Measurements from ENCODE around the gene PIK3CA. TPM values are rescaled to one million over a fixed set of nuclear protein-coding genes. Genes with fewer than 3 reads are reported as not detected.

PIK3CA gene
- total RNA-seq, 1 experiment from 2014 or later: 12.0 TPM

DNA sequence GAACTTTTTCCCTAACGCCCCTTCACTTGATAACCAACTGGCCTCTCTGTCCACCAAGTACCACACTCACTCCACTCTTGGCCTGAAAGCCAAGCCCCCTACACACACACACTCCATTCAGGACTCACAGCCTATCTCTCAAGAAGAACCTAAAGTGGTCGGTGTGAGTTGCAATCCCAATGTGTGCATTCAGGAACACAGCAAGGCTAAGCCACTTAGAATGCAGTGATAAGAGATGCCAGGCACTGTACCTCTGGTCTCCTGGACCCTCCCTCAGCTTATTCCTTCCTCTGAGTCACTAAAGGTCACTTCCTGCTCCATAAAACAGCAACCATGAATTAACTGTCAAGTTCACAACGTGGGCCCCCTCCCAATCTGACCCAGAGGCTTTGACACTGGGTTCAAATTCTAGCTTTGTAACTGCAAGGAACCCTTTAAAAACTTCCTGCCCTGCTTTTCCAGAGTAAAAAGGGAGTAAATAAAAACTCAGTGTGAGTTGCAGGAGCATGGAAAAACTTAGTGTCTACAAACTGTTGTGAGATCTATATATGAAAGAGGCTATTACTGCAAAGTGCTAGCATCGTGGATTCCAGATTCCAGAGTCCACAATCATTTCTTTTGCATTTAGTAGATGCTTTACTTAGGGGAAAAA, 120.4 kb downstream of the PIK3CA start:
- H3K56ac ChIP-seq (ENCODE audit: insufficient read length, low read depth, low read length): no peak overlapping the region
- H3K4me2 ChIP-seq (ENCODE audit: insufficient read depth, insufficient read length, low read length): no peak overlapping the region
- H4K8ac ChIP-seq (replicated peaks; ENCODE audit: insufficient read length, low read depth, low read length): no peak overlapping the region
- H3T11ph ChIP-seq (ENCODE audit: low read length): no peak overlapping the region
- no peaks in the 10 kb centered on the region for H3K79me2 ChIP-seq (ENCODE audit: insufficient read depth, low read length)
- no peak overlapping the region for H3K9ac ChIP-seq (ENCODE audit: extremely low read depth, insufficient read length, low read length)
- Mint-ChIP-seq H3K4me1 (0 out of 4 replicates have a peak, but pooled peaks cover 0 to 2% of the 10 kb centered on the region in 2 experiments), H3K36me3 (ENCODE audit: insufficient read depth in 1 of 3, low read depth in 3 of 3) (no peaks in the 10 kb centered on the region), H3K27ac (no peak overlapping the region; a peak in 1 of 7 replicates), H3K9me3 (no peaks in the 10 kb centered on the region), H3K27me3 (ENCODE audit: low read depth) (peaks cover 7% of the 10 kb centered on the region), H3K4me3 (no peak overlapping the region)
- no peak overlapping the region for H3K18ac ChIP-seq (ENCODE audit: insufficient read length, low read depth, low read length)
- TF ChIP-seq, protein P1, sequence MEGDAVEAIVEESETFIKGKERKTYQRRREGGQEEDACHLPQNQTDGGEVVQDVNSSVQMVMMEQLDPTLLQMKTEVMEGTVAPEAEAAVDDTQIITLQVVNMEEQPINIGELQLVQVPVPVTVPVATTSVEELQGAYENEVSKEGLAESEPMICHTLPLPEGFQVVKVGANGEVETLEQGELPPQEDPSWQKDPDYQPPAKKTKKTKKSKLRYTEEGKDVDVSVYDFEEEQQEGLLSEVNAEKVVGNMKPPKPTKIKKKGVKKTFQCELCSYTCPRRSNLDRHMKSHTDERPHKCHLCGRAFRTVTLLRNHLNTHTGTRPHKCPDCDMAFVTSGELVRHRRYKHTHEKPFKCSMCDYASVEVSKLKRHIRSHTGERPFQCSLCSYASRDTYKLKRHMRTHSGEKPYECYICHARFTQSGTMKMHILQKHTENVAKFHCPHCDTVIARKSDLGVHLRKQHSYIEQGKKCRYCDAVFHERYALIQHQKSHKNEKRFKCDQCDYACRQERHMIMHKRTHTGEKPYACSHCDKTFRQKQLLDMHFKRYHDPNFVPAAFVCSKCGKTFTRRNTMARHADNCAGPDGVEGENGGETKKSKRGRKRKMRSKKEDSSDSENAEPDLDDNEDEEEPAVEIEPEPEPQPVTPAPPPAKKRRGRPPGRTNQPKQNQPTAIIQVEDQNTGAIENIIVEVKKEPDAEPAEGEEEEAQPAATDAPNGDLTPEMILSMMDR (conservative IDR thresholded peaks at IDR 0.05): no peak
- H3K4ac ChIP-seq (ENCODE audit: low read depth, low read length): no peak overlapping the region
- H2BK20ac ChIP-seq (ENCODE audit: low read depth, low read length, poor library complexity, severe bottlenecking): no peak overlapping the region
- no peak overlapping the region for H4K91ac ChIP-seq (ENCODE audit: insufficient read length, low read depth, low read length)
- no peak overlapping the region for H2BK12ac ChIP-seq (ENCODE audit: insufficient read length, low read depth, low read length)
- H3K79me1 ChIP-seq (ENCODE audit: insufficient read depth, low read depth, low read length, poor library complexity, severe bottlenecking): no peaks in the 10 kb centered on the region
- no peaks in the 10 kb centered on the region for H3K9me3 ChIP-seq (ENCODE audit: control insufficient read depth, low read depth, low read length)
- no CpG with 5 or more reads among the region's 4 CpGs for WGBS (ENCODE audit: extremely low coverage, insufficient read length, low lambda C conversion rate)
- H2AK5ac ChIP-seq (ENCODE audit: insufficient read length, low read length): no peak overlapping the region
- no peak overlapping the region for H4K5ac ChIP-seq (ENCODE audit: insufficient read length, low read depth, low read length)
- no peak overlapping the region for H3K14ac ChIP-seq (ENCODE audit: insufficient read depth, low read length)
- H2AFZ ChIP-seq (ENCODE audit: low read length): no peak overlapping the region
- no peaks in the 10 kb centered on the region for H4K20me1 ChIP-seq (ENCODE audit: control insufficient read depth, insufficient read depth, insufficient read length)
- no peak overlapping the region for H3K27ac ChIP-seq (ENCODE audit: insufficient read length, low read depth, low read length)
- H3K23ac ChIP-seq (ENCODE audit: insufficient read length, low read depth, low read length): no peak overlapping the region
- H2BK5ac ChIP-seq (ENCODE audit: insufficient read length, low read length): no peak overlapping the region
- H2BK120ac ChIP-seq (ENCODE audit: low read depth, low read length, poor library complexity, severe bottlenecking): no peak overlapping the region
- no peak overlapping the region for H2BK15ac ChIP-seq (ENCODE audit: low read depth, low read length)
- no peaks in the 10 kb centered on the region for H3K4me1 ChIP-seq (ENCODE audit: insufficient read depth, low read length)
- no peaks in the 10 kb centered on the region for H3K27me3 ChIP-seq (ENCODE audit: insufficient read depth, low read length)
- H3K23me2 ChIP-seq (ENCODE audit: insufficient read length, low read depth, low read length, poor library complexity, severe bottlenecking): no peaks in the 10 kb centered on the region
- no peak for DNase-seq

All from H9 (cell line).